M059J (cell line): ENCODE data around the gene BABAM2. TPM values are rescaled to one million over a fixed set of nuclear protein-coding genes. Genes with fewer than 3 reads are reported as not detected.
"Not testable (repeated sequence)": the region's sequence is repeated elsewhere in the genome, so short reads cannot be mapped to it uniquely, and the experiment has no call there.

Source experiments
- DNase-seq: peaks from one replicate; pipeline ENCODE4 v3.0.0-alpha.2; 2012; ENCODE audit warnings: low read depth
- total RNA-seq: library from RNA; depleted of rRNA; stranded (reverse); fragments of >200 nt; shearing (Covaris generic); gene quantifications from 2 replicates; pipeline ENCODE4 v1.2.3, GENCODE V29; 2014

BABAM2 gene
- total RNA-seq, 1 experiment from 2014 or later, result 41.8 TPM

DNA sequence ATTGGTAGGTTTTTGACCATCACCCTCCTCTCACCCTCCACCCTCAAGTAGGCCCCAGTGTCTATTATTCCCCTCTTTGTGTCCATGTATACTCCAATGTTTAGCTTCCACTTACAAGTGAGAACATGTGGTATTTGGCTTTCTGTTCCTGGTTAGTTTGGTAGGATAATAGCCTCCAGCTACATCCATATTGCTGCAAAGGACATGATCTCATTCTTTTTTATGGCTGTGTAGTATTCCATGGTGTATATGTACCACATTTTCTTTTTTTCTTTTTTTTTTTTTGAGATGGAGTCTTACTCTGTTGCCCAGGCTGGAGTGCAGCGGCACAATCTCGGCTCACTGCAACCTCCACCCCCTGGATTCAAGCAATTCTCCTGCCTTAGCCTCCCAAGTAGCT lies 88.2 kb downstream of the BABAM2 start:
- not testable (repeated sequence) for DNase-seq

DNA sequence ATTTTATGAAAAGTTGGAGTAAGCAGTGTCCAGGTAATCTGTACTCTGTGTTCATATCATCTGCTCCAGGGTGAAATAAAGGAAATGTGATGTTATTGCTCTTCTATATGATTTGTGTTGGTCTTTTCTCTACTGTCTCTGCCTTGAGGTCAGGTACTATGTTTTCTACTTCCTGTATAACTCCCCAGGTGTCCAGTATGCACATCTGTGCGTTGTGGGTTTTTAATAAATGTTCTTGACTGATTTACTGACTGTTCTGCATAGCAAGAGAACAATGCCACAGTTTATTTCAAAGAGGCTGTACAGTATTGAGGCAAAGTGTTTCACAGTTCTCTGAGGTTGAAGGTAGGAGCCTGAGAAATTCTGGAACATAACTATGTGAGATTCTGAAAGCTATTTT lies 89.7 kb downstream of the BABAM2 start:
- peak; percentile 27 for DNase-seq

DNA sequence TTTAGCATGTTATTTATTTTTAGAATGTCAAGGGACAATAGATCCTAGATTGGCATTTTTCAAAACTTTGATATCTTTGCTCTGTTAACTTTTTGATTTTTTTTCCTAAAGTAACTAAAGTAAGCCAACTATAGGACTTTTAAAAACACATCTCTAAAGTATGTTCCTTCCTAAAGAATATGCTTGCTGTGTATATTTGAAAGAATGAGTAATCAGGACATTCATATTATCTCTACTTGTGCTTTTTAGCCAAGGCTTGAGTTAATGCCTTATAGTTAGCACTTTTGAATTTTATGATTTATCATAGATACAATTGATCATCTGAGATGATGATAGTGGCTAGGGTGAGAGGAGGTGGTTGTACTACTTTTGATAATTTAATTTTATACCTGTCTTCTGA lies 93.6 kb downstream of the BABAM2 start:
- DNase-seq, result no peak

DNA sequence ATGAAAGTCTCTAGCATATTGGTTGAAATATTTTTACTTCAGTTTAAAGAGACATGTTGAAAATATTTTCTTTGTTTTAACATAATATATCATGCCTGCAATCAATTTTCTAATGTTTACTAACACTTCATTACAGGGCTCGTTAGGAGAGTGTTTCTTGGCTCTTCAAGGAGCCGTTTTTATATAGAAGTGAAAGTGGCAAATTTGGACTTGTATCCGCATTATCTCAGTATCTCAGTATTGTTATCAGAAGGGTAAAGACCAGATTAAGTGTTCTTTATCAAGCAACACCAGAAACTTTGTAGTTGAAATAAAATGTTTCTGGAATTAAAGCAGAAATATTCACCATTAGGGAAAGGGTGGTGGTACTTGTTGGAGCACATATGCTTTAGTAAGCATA lies 97.8 kb downstream of the BABAM2 start:
- no peak for DNase-seq

DNA sequence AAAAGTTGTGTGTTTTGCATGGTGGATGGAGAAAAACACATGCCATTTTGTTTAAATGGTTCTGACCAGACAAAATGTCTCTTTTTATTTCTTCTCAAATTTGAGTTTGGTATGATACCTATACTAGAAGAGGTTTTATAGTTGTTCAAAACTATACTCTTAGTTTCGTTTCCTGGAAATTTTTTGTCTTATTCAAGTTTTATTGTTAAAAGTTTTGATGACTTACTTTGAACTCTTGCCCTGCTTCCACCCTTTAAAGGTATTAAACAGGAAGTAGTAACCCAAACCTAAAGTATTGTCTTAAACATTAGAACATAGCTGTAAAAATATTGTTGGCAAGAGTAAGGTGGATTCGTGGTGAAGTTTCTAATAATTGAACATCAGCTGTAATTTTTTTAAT lies 98.2 kb downstream of the BABAM2 start:
- DNase-seq, result no peak

DNA sequence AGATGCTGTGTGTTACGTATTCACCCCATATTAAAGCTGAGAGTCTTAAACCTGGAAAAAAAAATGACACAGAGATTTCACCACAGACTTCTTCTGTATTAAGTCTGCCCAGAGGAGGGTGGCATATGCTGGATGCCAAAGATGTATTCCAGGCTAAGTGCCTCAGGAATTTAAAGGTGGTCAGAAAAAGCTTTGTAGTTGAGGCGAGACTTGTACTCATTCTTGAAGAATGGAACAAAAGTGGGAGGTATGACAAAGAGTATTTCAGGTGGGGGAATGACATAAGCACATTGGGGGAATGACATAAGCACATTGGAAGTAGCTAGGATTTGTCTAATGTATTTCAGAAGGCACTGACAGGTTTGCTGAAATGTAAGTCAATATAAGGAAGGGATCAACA lies 98.6 kb downstream of the BABAM2 start:
- DNase-seq, result peak; percentile 67

DNA sequence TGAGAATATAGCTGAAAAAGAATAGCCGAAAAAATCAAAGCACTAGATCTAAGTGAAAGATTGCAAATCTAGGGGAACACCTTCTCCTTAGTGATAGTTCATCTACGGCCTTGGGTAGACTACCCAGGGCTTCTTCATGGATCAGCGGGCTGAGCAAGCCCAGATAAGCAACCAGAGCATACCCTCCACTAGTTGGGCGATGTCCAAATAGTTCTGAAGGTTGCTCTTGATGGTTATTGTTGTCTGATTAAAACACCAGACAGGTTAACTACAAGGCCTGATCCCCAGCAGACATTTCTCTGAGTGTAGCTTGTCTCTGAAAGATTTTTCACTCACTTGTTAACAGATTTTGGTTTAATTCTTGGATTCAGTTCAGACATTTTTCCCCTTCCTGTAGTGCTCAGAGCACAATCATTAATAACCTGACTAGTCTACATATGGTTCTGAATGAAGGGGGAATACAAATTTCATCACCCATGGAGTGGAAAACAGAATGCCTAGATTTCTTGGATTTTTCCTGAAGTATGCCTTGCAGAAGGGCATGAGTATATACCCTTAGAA lies 99.6 kb downstream of the BABAM2 start:
- DNase-seq, result no peak

DNA sequence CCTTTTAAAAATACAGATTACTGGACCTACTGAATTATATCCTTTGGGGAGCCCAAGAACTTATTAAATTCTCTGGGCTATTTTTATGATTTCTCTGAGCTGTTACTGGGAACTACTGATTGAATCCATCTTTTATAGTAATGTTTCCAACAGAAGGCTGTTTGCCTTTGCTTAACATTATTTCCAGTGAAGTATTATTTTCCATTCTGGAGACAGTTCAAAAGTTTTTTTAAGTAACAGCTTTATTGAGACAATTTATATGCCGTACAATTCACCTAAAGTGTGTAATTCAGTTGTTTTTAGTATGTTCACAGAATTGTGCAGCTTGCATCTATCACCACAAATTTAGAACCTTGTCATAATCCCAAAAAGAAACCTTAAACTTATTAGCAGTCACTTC lies 100.6 kb downstream of the BABAM2 start:
- DNase-seq, result no peak

DNA sequence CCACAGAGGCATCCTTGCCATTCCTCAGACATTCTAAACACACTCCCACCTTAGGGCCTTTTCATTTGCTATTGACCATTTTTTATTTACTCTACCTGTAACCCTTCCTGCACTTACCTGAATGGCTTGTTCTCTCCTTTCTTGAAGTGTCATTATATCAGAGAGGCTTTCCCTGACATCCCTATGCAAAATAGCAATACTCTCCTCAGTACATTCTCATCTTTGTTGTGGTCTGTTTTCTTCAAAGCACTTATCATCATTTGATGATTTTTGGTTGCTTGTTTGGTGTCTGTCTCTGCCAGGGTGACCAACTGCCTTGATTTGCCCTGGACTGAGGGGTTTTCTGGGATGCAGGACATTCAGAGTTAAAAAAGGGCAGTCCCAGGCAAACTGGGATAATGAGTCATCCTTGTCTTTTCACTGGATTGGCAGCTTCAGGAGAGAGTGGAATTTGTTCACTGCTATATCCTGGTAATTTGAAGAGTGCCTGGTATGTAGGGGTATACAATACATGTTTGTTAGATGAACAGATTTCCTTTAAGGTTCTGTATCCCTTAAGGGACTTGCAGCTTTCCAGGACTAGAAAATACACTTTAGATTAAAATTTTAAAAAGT lies 102.4 kb downstream of the BABAM2 start:
- peak; percentile 74 for DNase-seq

DNA sequence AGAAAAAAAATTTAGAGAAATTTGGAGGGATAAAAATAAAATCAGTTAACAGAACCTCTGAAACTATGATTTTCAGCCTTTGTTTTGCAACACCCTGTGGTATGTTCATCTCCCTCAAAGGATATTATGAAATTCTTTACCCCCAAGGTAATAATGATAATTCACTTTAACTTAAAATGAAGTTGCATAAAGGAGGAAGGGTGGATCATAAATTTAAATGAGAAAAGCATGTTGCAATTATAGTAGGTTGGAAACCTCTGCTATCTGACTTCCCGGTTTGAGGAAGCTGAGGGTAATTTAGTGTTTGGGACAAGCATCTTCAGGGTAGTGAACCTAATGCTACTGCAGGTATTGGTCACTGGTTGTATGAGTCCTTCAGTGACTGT lies 102.9 kb downstream of the BABAM2 start:
- no peak for DNase-seq

DNA sequence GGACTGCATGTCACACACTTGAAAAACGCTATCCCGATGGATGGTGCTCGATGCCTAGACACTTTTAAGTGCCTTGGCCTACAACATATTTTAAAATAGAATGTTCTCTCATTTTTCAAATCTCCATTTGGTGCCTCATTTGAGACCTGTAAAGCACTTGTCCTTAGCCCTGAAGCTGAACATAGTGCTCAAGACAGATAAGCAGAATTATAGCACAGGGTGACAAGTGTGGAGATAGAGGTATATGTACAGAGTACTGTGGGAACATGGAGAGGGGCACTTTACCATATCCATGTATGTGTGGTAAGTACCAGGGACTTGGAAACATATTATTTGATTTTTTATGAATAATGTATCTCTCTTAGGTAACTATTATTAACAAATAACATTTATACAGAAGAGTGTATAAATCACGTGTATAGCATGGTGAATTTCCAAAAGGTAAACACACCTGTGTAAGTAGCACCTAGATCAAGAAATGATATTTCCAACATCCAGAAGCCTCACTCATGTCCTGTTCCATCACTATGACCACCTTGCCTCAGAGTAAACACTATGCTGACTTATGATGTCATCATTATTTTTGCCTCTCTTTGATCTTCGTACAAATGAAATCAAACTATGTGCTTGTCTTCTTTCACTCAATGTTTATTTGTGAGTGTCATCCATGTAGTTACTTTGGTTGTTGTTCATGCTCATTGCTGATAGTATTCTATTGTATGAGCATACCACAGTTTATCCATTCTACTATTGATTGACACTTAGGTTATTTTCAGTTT lies 103.6 kb downstream of the BABAM2 start:
- DNase-seq, result no peak

DNA sequence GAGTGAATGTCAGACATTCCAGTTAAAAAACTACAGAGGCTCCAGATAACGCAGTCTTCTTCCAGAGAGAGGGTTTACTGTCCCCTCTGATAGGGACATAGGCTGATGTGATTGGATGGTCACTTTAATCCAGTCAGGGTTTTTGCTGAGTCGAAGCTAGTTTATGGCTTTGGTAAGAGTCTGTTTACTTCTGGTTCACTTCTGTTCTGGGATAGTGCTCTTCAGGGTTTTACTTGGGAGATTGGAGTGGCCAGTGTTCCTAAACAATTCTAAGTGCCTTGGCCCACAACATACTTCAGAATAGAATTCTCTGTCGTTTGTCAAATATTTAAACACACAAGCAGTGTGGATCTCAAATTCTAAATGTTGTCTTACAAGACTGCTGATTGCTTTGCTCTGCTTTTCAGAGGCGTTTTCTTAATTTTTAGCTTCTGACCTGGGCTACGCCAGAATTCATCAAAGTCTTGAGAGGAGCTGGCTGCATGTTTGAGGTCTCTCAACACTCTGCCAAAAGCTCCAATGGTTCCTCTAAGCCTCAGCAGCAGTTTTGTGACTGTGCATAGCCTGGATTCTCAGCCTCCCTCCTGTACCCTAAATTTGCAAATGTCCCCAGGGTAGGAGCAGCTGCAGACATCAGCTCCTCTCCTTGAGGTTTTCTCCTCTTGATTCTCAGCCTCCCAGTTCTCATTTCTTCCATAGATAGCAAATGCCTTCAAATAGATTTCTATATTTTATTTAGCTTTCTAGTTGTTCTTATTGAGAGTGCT lies 105.8 kb downstream of the BABAM2 start:
- DNase-seq, result no peak

DNA sequence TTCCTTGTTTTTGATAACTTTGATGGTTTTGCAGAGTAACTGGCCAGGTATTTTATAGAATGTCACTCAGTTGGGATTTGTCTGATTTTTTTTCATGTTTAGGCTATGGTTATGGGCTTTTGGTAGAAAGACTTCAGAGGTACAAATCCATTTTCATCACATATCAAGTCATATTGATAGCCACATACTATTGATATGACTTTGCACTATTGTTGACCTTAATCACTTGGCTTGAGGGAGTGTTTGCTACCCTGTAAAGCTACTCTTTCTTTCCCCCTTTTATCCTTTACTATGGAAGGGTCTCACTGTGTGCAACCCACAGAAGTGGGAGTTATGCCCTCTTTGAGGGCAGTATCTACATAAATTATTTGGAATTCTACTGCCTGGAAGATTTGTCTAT lies 109.8 kb downstream of the BABAM2 start:
- no peak for DNase-seq

DNA sequence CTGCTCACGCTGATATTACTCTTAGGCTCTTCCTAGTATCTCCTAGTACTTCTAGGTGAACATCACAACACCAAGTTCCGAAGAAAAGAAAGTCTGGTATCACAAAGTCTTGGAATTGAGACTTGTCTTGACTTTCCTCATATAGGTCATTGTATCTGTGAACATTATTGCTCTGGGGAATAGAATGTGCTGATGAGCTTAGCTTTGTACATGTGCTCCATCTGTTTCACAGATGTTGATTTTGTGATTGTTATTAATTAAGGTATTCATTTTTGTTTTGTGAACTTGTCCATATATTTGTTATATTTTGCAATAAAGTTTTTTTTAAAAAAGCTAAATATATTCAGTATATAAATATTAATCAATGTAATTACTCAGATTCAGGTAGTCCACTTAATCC lies 111.7 kb downstream of the BABAM2 start:
- no peak for DNase-seq

DNA sequence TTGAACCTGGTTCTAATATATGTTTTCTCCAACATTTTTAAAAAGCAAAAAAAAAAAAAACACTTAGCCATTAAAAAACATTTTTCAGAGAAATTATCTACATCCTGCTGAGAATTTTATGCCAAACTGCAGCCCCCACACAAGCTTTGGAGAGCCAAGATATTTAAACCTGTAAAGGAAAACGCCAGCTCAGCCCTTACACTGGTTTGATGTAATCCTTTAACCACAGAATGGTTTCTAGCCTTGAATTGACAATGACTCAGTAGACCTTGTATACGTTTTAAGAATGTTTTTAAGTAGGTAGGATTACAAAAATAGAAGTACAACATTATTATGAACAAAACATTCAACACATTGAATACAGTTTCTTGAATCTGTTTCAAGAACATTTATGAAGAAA lies 113.6 kb downstream of the BABAM2 start:
- DNase-seq, result peak; percentile 84

DNA sequence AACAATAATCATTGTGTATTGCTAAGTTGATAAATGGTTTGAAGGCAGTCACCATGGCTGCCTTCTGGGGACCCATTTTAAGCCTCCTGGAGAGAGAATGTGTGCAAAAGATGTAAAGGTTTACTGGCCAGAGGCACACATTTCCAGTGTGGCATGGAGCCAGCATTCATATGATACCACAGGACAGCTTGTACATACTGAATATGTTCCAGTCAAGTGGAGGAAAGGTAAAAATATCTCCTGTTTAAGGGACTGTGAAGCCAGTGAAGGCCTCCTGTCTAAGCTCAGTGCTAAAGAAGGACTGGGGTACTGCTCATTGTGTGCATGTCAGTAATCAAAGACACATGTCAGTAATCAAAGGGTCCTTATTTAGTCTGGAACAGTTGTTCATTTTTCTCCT lies 119.2 kb downstream of the BABAM2 start:
- DNase-seq, result peak; percentile 6

DNA sequence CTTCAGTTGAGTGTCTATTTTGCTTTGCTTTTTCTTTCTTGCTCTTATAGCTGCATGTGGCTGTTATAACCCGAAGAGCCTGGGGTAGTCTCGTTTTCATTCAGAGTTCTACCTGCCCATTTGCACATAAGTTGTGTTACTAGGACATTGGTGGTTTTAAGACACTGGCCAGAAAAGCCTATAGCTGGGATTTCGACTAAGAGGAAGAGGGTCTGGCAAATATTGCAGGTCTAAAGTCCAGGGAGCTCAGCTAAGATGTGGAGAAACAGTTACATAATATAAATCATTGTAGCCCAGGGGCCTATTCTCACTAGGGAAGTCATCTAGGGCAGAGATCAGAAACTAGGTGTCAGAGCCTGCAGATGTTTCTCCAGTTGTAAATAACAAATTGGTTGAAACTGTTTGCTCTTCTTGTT lies 120.8 kb downstream of the BABAM2 start:
- no peak for DNase-seq

DNA sequence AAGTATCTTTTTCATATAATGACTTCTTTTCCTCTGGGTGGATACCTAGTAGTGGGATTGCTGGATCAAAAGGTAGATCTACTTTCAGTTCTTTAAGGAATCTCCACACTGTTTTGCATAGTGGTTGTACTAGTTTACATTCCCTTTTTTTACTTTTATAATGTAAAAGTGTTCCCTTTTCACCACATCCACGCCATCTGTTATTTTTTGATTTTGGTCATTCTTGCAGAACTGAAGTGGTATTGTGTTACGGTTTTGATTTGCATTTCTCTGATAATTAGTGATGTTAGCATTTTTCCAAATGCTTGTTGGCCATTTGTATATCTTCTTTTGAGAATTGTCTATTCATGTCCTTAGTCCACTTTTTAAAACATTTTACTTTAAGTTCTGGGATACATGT lies 127.9 kb downstream of the BABAM2 start:
- not testable (repeated sequence) for DNase-seq

DNA sequence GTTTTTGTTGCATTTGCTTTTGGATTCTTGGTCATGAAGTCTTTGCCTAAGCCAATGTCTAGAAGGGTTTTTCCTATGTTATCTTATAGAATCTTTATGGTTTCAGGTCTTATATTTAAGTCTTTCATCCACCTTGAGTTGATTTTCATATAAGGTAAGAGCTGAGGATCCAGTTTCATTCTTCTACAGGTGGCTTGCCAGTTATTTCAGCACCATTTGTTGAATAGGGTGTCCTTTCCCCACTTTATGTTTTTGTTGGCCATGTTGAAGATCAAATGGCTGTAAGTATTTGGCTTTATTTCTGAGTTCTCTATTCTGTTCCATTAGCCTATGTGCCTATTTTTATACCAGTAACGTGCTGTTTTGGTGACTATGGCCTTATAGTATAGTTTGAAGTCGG lies 129.0 kb downstream of the BABAM2 start:
- DNase-seq, result not testable (repeated sequence)

DNA sequence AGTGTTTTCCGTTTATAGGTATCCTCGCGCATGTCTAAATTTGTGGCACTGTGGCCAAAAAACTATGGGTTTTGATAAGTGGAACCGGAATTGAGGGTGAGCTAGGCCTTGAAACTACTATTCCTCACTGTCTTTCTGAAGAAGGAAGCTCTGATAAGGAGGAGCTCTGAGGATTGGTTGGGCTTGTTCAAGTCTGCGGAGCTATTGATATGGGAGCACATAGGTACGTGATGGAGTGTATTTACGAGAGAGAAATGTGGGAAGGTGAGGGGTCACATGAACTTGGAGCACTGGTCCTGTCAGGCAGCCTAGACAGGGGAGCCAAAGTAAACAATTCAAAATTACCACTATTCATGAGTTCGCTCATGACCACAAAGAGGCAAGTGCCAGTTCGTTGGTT lies 131.4 kb downstream of the BABAM2 start:
- no peak for DNase-seq

DNA sequence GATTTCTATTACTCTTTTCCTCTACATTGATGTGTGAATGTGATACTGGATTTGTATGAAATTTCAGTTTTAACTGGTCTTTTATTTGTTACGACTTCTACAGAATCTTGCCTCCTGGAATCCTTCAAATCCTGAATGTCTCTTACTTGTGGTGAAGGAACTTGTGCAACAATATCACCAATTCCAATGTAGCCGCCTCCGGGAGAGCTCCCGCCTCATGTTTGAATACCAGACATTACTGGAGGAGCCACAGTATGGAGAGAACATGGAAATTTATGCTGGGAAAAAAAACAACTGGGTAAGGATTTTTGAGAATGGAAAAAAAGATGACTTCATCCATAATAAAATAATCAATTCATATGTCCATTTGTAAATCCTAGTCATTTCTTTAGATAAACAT lies 134.6 kb downstream of the BABAM2 start:
- DNase-seq, result no peak

DNA sequence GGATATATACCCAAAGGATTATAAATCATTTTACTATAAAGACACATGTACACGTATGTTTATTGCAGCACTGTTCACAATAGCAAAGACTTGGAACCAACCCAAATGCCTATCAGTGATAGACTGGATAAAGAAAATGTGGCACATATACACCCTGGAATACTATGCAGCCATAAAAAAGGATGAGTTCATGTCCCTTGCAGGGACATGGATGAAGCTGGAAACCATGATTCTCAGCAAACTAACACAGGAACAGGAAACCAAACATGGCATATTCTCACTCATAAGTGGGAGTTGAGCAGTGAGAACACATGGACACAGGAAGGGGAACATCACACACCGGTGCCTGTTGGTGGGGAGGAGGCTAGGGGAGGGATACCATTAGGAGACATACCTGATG lies 135.7 kb downstream of the BABAM2 start:
- not testable (repeated sequence) for DNase-seq

DNA sequence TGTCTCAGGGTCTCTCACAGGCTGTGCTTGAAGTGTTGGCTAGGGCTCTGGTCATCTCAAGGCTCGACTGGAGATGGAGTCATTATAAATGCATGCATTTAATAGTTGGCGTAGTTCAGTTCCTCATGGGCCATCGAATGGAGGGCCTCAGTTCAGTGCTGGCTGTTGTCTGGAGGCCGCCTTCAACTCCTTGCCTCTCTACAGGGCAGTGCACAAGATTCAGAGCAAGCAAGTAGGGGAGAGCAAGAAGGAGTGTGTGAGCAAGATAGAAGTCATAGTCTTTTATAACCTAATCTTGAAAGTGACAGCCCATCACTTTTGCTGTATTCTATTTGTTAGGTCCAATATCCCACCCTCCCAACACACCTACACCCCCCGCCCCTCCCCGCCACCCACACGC lies 137.5 kb downstream of the BABAM2 start:
- DNase-seq, result no peak
